ENCODE data around the gene VILL.

VILL gene

GRCh38 chr3:37945156-37945806 lies 45.3 kb upstream of the VILL start:
- ChIA-PET POLR2A (ENCODE audit: low non-redundant PET) (no interaction called here), CTCF (interaction anchor here (0.7 kb wide), 2 partner anchors 34 to 73 kb away, joined by 3 read pairs; no protein-coding TSS in a partner anchor)
- no peak for TF ChIP-seq CTCF (conservative IDR thresholded peaks at IDR 0.05; ENCODE audit: low read depth)
- DNase-seq (ENCODE audit: low spot score): no peak
- peak overlapping the region; percentile 96 for H3K27ac ChIP-seq

- CTCF ChIA-PET: interaction anchor here (0.7 kb wide), 1 partner anchor 74 kb away, joined by 3 read pairs; no protein-coding TSS in a partner anchor
- peak overlapping the region; percentile 96 for H3K27ac ChIP-seq
- POLR2A ChIA-PET (ENCODE audit: low non-redundant PET): no interaction called here
- peak; percentile 89 for DNase-seq (ENCODE audit: low spot score)
- no peak for TF ChIP-seq CTCF (conservative IDR thresholded peaks at IDR 0.05; ENCODE audit: low read depth)
These were observed 44.6 kb upstream of the VILL start for GRCh38 chr3:37945807-37946530.

- TF ChIP-seq CTCF (conservative IDR thresholded peaks at IDR 0.05; ENCODE audit: low read depth): no peak
- ChIA-PET POLR2A (ENCODE audit: low non-redundant PET) (no interaction called here), CTCF (no interaction called here)
- DNase-seq (ENCODE audit: low spot score): no peak
- peak overlapping the region; percentile 96 for H3K27ac ChIP-seq
These were observed 44.1 kb upstream of the VILL start for GRCh38 chr3:37946531-37946889.

GRCh38 chr3:37949866-37950265 lies 40.7 kb upstream of the VILL start:
- TF ChIP-seq CTCF (conservative IDR thresholded peaks at IDR 0.05; ENCODE audit: low read depth): no peak
- POLR2A ChIA-PET (ENCODE audit: low non-redundant PET): interaction anchor here (0.6 kb wide), 1 partner anchor 27 kb away, joined by 4 read pairs; no protein-coding TSS in a partner anchor
- H3K27ac ChIP-seq: peak overlapping the region; percentile 15; the same call in 1 of the 2 replicates
- no peak for DNase-seq (ENCODE audit: low spot score)
- CTCF ChIA-PET: no interaction called here

GRCh38 chr3:37952564-37952963 lies 38.0 kb upstream of the VILL start:
- DNase-seq (ENCODE audit: low spot score): no peak
- TF ChIP-seq CTCF (conservative IDR thresholded peaks at IDR 0.05; ENCODE audit: low read depth): no peak
- no peak overlapping the region for H3K27ac ChIP-seq
- CTCF ChIA-PET: no interaction called here
- POLR2A ChIA-PET (ENCODE audit: low non-redundant PET): no interaction called here

GRCh38 chr3:37953226-37953625 lies 37.4 kb upstream of the VILL start:
- CTCF ChIA-PET: no interaction called here
- H3K27ac ChIP-seq: no peak overlapping the region
- POLR2A ChIA-PET (ENCODE audit: low non-redundant PET): no interaction called here
- TF ChIP-seq CTCF (conservative IDR thresholded peaks at IDR 0.05; ENCODE audit: low read depth): no peak
- no peak for DNase-seq (ENCODE audit: low spot score)
